Esophagus (tissue), 2 donors: ENCODE measurements around the gene STAC2. TPM values are rescaled to one million over a fixed set of nuclear protein-coding genes. Genes with fewer than 3 reads are reported as not detected.

ENCODE experiments used
- H3K27ac ChIP-seq, 2 donors: one replicate each; pipeline ENCODE4 v1.5.1; 2013; ENCODE audit warnings: low read depth in 2 of 2, mild to moderate bottlenecking in 2 of 2, inconsistent platforms in 1 of 2, low read length in 1 of 2, moderate library complexity in 1 of 2
- H3K27me3 ChIP-seq, 2 donors: one replicate each; pipeline ENCODE4 v1.6.1; 2013; ENCODE audit warnings: low read length in 2 of 2, control low read depth in 1 of 2, mild to moderate bottlenecking in 1 of 2; ENCODE audit not compliant: insufficient read depth in 2 of 2, control insufficient read depth in 1 of 2
- H3K36me3 ChIP-seq, 2 donors: one replicate each; pipeline ENCODE4 v1.6.1; 2013; ENCODE audit warnings: low read length in 1 of 2; ENCODE audit not compliant: control insufficient read depth in 2 of 2, insufficient read depth in 2 of 2
- H3K4me1 ChIP-seq, 2 donors: one replicate each; pipeline ENCODE4 v1.6.1; 2013; ENCODE audit warnings: low read length in 1 of 2; ENCODE audit not compliant: control insufficient read depth in 2 of 2, insufficient read depth in 2 of 2
- H3K4me3 ChIP-seq, 2 donors: one replicate each; pipeline ENCODE4 v1.5.1; 2013; ENCODE audit warnings: low read length in 2 of 2, mild to moderate bottlenecking in 2 of 2, low read depth in 1 of 2, moderate library complexity in 1 of 2
- H3K9me3 ChIP-seq, 2 donors: one replicate each; pipeline ENCODE4 v1.6.1; 2013; ENCODE audit warnings: mild to moderate bottlenecking in 2 of 2, low read depth in 1 of 2, low read length in 1 of 2, moderate library complexity in 1 of 2; ENCODE audit not compliant: control insufficient read depth in 2 of 2, insufficient read depth in 1 of 2
- WGBS, 2 donors: extraction: QIAGEN DNeasy Blood & Tissue Kit; methylation state at CpG; one replicate each; pipeline ENCODE4 v1.1.7; 2013; 5-methylcytosine and 5-hydroxymethylcytosine counted together
- polyA plus RNA-seq, 2 donors: library from polyadenylated mRNA; stranded (reverse); fragments of 200-250 nt; gene quantifications; one replicate each; pipeline ENCODE4 v1.2.3, GENCODE V29; 2013
- donor health status: healthy with polysubstance abuse.
- donor health status: Bipolar disorder and iron deficiency.

The STAC2 gene
- polyA plus RNA-seq, 2 donors: 0.06 to 0.07 TPM

- Histone ChIP-seq H3K4me3 (no peak overlapping the region), H3K27ac (no peak overlapping the region), H3K4me1 (no peaks in the 10 kb centered on the region), H3K36me3 (no peaks in the 10 kb centered on the region), H3K27me3 (no peaks in the 10 kb centered on the region), H3K9me3 (no peaks in the 10 kb centered on the region)
- WGBS, 2 donors: 32 to 37% methylated on average over 6 of the region's 6 CpGs
Observed at GRCh38 chr17:39244600-39245570, 19.1 kb upstream of the STAC2 start.

GRCh38 chr17:39244016-39244599, 18.4 kb upstream of the STAC2 start:
- Histone ChIP-seq H3K27me3 (no peaks in the 10 kb centered on the region), H3K4me1 (peaks cover 0 to 4% of the 10 kb centered on the region in 2 donors), H3K9me3 (no peaks in the 10 kb centered on the region), H3K36me3 (no peaks in the 10 kb centered on the region), H3K27ac (no peak overlapping the region), H3K4me3 (no peak overlapping the region)
- 42 to 50% methylated on average over 11 of the region's 11 CpGs for WGBS, 2 donors

- 64 to 67% methylated on average over 8 of the region's 8 CpGs for WGBS, 2 donors
- Histone ChIP-seq H3K9me3 (no peaks in the 10 kb centered on the region), H3K27ac (no peak overlapping the region), H3K27me3 (no peaks in the 10 kb centered on the region), H3K4me1 (peaks cover 0 to 4% of the 10 kb centered on the region in 2 donors), H3K4me3 (no peak overlapping the region), H3K36me3 (no peaks in the 10 kb centered on the region)
Observed at GRCh38 chr17:39243155-39243554, 17.4 kb upstream of the STAC2 start.

DNA sequence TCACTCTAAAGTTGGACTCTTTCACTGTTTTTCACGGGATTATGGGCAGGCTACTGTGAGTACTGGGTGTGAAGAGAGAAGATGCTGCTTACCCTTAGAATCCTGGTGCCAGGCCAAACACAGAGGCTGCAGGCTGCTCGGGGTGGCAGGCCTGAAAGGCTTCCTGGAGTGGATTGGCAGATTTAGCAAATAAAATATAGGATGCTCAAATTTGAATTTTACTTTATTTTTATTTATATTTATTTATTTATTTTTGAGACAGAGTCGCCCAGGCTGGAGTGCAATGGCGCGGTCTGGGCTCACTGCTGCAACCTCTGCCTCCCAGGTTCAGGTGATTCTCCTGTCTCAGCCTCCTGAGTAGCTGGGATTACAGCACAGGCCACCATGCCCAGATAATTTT, 14.9 kb upstream of the STAC2 start:
- H3K27me3 ChIP-seq: no peaks in the 10 kb centered on the region
- H3K4me3 ChIP-seq: no peak overlapping the region
- no peaks in the 10 kb centered on the region for H3K9me3 ChIP-seq
- no peaks in the 10 kb centered on the region for H3K36me3 ChIP-seq
- H3K27ac ChIP-seq: no peak overlapping the region
- WGBS, 2 donors: 84 to 89% methylated on average over 5 of the region's 5 CpGs
- H3K4me1 ChIP-seq: peaks cover 0 to 4% of the 10 kb centered on the region in 2 donors

- H3K9me3 ChIP-seq: no peaks in the 10 kb centered on the region
- no peaks in the 10 kb centered on the region for H3K27me3 ChIP-seq
- H3K4me3 ChIP-seq: no peak overlapping the region
- no peak overlapping the region for H3K27ac ChIP-seq
- WGBS, 2 donors: 25% methylated on average over 16 of the region's 16 CpGs
- no peaks in the 10 kb centered on the region for H3K36me3 ChIP-seq
- peaks cover 0 to 4% of the 10 kb centered on the region in 2 donors for H3K4me1 ChIP-seq
Observed at GRCh38 chr17:39239640-39240314, 14.0 kb upstream of the STAC2 start.

DNA sequence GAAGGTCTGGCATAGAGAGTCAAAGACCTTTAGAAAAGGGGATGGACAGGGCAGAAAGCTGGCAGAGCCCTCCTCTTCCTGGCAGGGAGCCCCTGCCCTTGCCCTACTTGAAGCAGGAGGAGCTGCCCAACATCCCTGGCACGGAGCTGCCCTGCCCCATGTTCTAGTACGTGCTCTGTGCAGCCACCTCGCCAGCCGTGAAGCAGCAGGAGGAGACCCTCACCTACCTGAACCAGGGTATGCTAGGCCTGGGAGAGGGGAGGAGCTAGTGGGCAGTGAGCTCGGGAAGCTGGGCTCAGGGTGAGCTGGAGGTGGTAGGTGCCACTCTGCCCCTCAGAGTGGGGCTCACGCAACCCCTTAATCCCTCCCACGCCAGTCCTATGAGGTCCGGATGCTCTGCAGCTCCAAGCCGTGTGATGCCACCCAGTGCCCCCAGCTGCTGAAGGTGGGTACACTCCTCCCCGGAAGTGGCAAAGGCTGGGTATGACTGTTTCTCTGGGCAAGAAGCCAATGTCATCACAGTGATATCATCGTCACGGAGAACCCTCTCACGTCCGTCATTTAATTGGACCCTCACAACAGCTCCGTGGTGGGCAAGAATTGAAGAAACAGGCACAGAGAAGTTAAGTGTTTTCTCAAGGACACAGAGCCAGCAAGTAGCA, 12.7 kb upstream of the STAC2 start:
- Histone ChIP-seq H3K36me3 (no peaks in the 10 kb centered on the region), H3K4me3 (no peak overlapping the region), H3K27ac (no peak overlapping the region), H3K9me3 (no peaks in the 10 kb centered on the region), H3K4me1 (peaks cover 0 to 4% of the 10 kb centered on the region in 2 donors), H3K27me3 (no peaks in the 10 kb centered on the region)
- 27 to 30% methylated on average over 15 of the region's 15 CpGs for WGBS, 2 donors

GRCh38 chr17:39237586-39237985, 11.8 kb upstream of the STAC2 start:
- Histone ChIP-seq H3K27ac (no peak overlapping the region), H3K36me3 (no peaks in the 10 kb centered on the region), H3K4me1 (peaks cover 0 to 4% of the 10 kb centered on the region in 2 donors), H3K4me3 (no peak overlapping the region), H3K9me3 (no peaks in the 10 kb centered on the region), H3K27me3 (no peaks in the 10 kb centered on the region)
- WGBS, 2 donors: 70 to 81% methylated on average over 7 of the region's 7 CpGs

DNA sequence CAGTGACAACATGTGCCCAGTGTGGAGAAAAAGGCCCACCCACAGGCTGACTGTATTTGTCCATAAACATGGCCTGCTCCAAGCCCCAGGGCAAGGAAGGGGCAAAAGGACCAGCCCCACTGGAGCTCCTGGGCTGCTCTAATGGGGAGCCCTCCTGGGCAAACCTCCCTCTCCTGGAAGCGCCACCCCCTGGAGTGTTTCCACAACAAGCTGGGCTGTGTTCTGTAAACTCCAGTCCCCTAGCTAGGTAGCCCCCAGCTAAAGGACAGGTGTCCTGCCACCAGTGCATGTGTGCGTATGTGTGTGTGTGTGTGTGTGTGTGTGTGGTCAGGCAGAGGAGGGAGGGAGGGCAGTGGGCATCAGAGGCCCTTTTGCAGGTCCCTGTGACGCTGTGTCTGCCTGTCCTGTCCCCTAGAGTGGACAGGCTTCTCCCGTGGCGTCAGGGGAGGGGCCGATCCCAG, 11.3 kb upstream of the STAC2 start:
- Histone ChIP-seq H3K4me1 (peaks cover 0 to 5% of the 10 kb centered on the region in 2 donors), H3K36me3 (no peaks in the 10 kb centered on the region), H3K4me3 (no peak overlapping the region), H3K27me3 (no peaks in the 10 kb centered on the region), H3K27ac (no peak overlapping the region), H3K9me3 (no peaks in the 10 kb centered on the region)
- 69 to 82% methylated on average over 6 of the region's 6 CpGs for WGBS, 2 donors

- no peak overlapping the region for H3K4me3 ChIP-seq
- H3K9me3 ChIP-seq: no peaks in the 10 kb centered on the region
- H3K27ac ChIP-seq: no peak overlapping the region
- no peaks in the 10 kb centered on the region for H3K36me3 ChIP-seq
- H3K27me3 ChIP-seq: no peaks in the 10 kb centered on the region
- 38 to 41% methylated on average over 5 of the region's 5 CpGs for WGBS, 2 donors
- peaks cover 0 to 5% of the 10 kb centered on the region in 2 donors for H3K4me1 ChIP-seq
Observed at GRCh38 chr17:39236450-39236927, 10.7 kb upstream of the STAC2 start.
